ENCODE data around the gene TTC38.
"Not testable (repeated sequence)": the region's sequence is repeated elsewhere in the genome, so short reads cannot be mapped to it uniquely, and the experiment has no call there.

Gene TTC38

DNA sequence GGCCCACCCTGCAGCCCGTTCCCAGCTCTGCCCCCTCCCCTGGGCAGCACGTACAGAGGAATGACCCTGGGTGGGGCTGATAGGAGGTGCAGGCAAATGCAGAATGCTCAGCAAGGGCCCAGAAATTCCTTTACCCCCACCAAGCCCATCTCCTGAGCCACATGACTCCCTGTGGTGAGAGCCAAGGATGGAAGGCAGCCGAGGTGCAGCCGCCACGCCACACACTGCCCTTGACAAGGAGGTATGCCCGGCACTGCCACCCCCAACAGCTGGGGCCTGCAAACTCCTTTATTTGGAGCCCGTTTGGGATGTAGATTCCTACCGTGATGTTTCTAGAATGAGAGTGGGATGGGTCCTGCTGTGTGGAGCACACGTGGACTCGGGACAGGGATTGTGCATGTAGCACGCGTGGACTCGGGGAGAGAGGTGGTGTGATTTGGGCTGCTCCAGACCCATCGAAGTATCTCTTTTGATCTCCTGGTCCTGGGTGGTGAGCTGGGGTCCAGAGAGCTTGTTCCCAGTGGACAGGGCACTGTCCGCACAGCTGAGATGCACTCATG lies 41.8 kb downstream of the TTC38 start:
- TF ChIP-seq POLR2A (IDR thresholded peaks at IDR 0.05; ENCODE audit: low read depth, low read length), result no peak
- no peak for FAIRE-seq
- DNase-seq (ENCODE audit: insufficient read length, low spot score), result no peak

DNA sequence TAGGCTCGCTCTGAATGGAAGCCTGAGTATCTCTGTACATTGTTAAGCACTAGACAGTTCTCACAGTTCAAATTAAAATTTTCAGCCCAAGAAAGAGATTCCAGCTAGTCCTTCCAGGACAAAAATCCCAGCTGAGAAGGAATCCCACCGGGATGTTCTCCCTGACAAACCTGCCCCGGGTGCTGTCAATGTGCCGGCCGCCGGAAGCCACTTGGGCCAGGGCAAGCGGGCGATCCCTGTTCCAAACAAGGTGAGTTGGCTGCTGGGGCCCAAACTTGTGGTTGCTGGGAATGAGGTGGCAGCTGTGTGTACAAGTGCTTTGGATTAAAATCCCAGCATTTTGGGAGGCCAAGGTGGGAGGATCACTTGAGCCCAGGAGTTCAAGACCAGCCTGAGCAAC lies 44.2 kb downstream of the TTC38 start:
- no peak for DNase-seq (ENCODE audit: insufficient read length, low spot score)
- TF ChIP-seq POLR2A (IDR thresholded peaks at IDR 0.05; ENCODE audit: low read depth, low read length), result no peak
- no peak for FAIRE-seq

- not testable (repeated sequence) for DNase-seq (ENCODE audit: insufficient read length, low spot score); FAIRE-seq
Measured at GRCh38 chr22:46312848-46313247, 45.0 kb downstream of the TTC38 start.

DNA sequence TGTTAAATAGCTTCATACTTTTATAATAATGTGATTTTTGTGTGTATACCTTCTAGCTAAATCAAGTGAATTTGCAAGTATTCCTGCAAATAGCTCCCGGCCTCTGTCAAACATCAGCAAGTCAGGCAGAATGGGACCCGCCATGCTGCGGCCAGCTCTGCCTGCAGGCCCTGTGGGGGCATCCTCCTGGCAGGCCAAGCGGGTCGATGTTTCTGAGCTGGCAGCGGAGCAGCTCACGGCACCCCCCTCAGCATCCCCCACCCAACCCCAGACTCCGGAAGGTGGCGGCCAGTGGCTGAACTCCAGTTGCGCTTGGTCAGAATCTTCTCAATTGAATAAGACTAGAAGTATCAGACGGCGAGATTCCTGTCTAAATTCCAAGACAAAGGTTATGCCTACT lies 48.2 kb downstream of the TTC38 start:
- no peak for DNase-seq (ENCODE audit: insufficient read length, low spot score)
- no peak for FAIRE-seq
- no peak for TF ChIP-seq POLR2A (IDR thresholded peaks at IDR 0.05; ENCODE audit: low read depth, low read length)

DNA sequence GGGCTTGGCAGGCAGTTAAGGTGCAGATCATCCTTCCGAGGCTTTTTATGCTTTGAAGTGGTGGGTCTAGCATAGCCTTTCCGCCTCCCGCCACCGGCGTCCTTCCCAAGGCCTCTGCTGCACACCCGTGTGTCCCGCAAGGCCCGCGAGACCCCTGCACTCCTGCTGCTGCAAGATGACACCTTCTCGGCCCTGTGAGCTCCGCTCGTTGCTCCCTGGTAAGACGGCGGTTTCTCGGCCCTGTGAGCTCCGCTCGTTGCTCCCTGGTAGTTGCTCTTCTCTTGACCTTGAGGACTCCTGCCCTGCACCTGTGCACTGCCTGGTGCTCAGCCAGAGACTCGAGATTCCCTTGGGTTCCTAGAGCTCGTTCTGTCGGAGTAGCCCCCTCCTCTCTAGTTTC lies 49.8 kb downstream of the TTC38 start:
- DNase-seq (ENCODE audit: insufficient read length, low spot score) (no peak), FAIRE-seq (no peak)
- no peak for TF ChIP-seq POLR2A (IDR thresholded peaks at IDR 0.05; ENCODE audit: low read depth, low read length)

- no peak for TF ChIP-seq POLR2A (IDR thresholded peaks at IDR 0.05; ENCODE audit: low read depth, low read length)
- FAIRE-seq (no peak), DNase-seq (ENCODE audit: insufficient read length, low spot score) (no peak)
Measured at GRCh38 chr22:46318576-46318975, 50.8 kb downstream of the TTC38 start.

GRCh38 chr22:46319319-46319718 lies 51.5 kb downstream of the TTC38 start:
- no peak for DNase-seq (ENCODE audit: insufficient read length, low spot score)
- FAIRE-seq, result no peak
- no peak for TF ChIP-seq POLR2A (IDR thresholded peaks at IDR 0.05; ENCODE audit: low read depth, low read length)

- no peak for TF ChIP-seq POLR2A (IDR thresholded peaks at IDR 0.05; ENCODE audit: low read depth, low read length)
- no peak for DNase-seq (ENCODE audit: insufficient read length, low spot score)
- no peak for FAIRE-seq
Measured at GRCh38 chr22:46320166-46320710, 52.4 kb downstream of the TTC38 start.

- FAIRE-seq (no peak), DNase-seq (ENCODE audit: insufficient read length, low spot score) (no peak)
- no peak for TF ChIP-seq POLR2A (IDR thresholded peaks at IDR 0.05; ENCODE audit: low read depth, low read length)
Measured at GRCh38 chr22:46320716-46321386, 53.0 kb downstream of the TTC38 start.

- no peak for DNase-seq (ENCODE audit: insufficient read length, low spot score)
- no peak for FAIRE-seq
Measured at GRCh38 chr22:46322711-46323110, 54.9 kb downstream of the TTC38 start.

DNA sequence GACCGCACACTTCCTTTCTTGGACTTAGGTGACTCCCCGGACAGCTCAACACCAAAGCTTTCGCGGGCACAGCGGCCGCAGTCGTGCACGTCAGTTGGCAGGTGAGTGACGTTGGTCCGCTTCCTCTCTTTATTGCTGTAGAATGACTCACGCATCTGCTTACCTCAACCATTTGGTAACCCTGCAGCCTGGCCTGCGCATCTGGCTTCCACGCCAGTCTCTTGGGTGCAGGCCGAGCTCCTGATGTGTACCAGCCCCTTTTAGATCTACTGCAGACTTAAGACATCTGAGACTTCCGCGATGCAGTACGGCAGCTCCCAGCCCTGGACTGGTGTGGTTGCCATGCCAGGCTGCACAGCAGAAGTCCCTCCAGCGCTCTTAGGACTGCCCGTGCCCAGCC lies 55.4 kb downstream of the TTC38 start:
- FAIRE-seq (no peak), DNase-seq (ENCODE audit: insufficient read length, low spot score) (no peak)
- no peak for TF ChIP-seq POLR2A (IDR thresholded peaks at IDR 0.05; ENCODE audit: low read depth, low read length)

More at GRCh38 chr22:46322711-46323110, 54.9 kb downstream of the TTC38 start:
- TF ChIP-seq POLR2A (IDR thresholded peaks at IDR 0.05; ENCODE audit: low read depth, low read length), result no peak

DNA sequence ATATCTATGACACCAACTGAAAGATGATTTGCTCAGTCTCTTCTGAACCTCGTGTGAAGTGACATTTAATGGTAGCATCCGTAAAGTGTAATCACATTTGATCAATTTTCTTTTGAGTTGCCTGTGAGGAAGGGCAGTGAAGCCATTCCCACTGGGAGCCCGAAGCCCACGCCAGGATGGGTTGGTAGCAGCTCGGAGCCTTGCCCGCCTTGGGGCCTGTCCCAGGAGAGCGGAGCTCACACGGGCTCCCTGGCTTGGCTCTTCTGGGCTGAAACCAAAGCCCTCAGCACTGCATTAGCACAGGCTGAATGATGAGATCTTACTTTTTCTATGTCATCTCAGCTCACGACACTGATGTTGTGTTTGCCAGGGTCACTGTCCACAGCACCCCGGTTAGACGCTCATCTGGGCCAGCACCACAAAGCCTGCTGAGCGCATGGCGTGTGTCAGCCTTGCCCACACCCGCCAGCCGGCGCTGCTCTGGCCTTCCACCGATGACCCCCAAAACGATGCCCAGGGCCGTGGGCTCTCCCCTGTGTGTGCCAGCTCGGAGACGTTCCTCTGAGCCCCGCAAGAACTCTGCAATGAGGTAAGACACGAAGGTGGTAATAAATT lies 58.4 kb downstream of the TTC38 start:
- FAIRE-seq (no peak), DNase-seq (ENCODE audit: insufficient read length, low spot score) (no peak)
- no peak for TF ChIP-seq POLR2A (IDR thresholded peaks at IDR 0.05; ENCODE audit: low read depth, low read length)

GRCh38 chr22:46327691-46328465 lies 60.1 kb downstream of the TTC38 start:
- no peak for DNase-seq (ENCODE audit: insufficient read length, low spot score)
- FAIRE-seq, result no peak
- TF ChIP-seq POLR2A (IDR thresholded peaks at IDR 0.05; ENCODE audit: low read depth, low read length), result no peak

GRCh38 chr22:46328797-46329196 lies 61.0 kb downstream of the TTC38 start:
- no peak for TF ChIP-seq POLR2A (IDR thresholded peaks at IDR 0.05; ENCODE audit: low read depth, low read length)
- FAIRE-seq, result no peak
- no peak for DNase-seq (ENCODE audit: insufficient read length, low spot score)

Data from H54 (cell line).